NCI-H146 treated with DMSO at 0.1 percent for 48 hours (cell line): ENCODE data around the gene TTF2.

Experiments
- DNase-seq: peaks from one replicate; lab custom pipeline; 2025; ENCODE audit not compliant: unreplicated experiment; lab: John Stamatoyannopoulos, UW

The TTF2 gene

DNA sequence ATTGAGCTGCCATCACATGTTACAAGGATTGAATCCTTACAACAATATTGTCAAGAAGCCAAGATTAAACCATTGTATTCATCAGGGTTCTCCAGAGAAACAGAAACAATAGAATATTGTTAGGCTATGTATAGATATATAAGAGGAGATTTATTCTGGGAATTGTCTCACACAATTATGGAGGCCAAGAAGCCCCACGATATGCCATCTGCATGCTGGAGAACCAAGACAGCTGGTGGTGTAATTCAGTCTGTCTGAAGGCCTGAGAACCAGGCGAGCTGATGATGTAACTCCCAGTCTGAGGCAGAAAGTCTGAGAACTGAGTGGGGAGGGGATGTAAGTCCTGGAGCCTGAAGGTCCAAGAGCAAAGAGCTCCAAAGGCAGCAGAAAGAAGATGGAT lies 14.5 kb upstream of the TTF2 start:
- no peak for DNase-seq

DNA sequence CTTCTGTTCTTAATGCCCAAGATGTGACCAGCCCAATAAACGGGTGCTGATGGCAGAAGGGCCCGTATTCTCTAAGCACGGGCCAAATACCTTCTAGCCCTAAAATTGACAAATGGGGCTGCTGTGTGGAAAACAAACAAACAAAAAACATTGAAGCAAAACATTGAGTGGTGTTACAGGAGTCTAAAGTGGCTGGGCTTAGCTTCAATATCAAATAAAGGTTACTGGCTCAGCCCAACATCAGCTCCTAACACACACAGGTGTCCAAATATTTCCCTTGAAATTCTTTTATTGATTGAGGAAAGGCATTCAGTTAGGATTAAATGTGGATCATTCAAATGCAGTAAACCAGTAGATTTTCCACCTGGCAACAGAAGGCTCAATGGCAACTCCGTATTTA lies 13.3 kb upstream of the TTF2 start:
- no peak for DNase-seq

DNA sequence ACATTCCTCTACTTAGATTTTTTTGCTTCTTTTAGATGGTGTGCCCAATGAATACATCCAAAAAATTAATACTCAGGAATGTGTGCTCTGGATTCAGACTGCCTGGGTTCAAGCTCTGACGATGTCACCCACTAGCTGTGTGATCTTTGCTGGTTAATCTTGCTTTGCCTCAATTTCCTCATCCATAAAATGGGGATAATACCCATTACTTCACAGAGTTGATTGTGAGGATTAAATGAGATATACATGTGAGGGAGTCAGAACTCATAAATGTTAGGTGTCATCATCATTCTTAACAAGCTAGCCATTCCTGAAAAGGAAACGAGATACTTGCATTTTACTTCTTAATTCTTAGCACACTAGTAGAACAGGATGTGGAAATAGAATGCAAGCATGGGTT lies 12.9 kb upstream of the TTF2 start:
- no peak for DNase-seq

DNA sequence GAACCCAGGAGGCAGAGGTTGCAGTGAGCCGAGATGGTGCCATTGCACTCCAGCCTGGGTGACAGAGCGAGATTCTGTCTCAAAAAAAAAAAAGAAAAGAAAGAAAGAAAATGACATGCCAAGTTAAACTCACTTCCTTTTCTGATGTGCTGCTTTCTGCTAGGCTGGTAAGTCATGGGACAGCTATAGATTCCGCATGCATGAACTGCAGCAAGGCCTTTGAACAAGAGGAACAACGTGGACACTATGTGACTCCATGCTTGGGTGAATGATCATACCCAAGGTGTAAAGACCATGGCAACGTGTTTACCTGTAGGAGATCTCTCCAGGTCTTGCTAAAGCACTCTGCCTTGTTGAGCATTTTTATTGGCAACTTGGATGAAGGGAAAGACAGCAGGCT lies 10.3 kb upstream of the TTF2 start:
- DNase-seq = no peak

DNA sequence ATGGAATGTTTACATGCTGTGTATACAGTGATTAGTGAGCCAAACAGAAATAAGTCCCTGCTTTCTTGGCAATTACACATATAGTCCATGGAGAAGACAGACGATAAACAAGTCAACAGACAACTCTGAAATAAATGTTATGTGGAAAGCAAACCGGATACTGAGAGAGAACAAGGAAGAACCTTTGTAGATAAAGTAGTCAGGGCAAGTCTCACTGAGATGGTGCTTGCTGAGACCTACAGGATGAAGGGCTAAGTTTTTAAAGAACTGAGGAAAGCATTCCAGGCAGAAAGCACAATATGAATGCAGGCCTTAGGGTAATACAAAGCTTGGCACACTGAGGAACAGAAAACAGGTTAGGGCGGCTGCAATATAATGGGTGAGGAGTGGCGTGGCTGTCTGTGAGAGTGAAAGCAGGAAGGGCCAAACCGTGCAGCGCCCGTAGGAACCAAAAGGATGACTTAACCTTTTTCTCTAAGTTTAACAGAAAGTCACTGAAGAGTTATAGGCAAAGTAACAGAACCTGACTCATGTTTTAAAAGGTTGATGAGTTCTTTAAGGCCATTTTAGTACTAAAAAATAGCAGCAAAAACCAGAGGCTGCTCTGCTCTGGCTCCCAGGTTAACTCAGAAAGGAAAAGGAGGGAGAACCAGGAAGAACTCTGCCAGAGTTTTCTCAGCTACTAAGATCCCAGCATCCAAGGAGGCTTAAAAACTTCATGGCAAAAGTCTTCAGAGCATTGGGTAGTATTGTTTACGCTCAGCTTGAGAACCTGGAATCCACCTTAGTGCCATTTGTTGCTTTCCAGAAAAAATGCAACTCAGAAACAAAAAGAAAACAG lies 8.7 kb upstream of the TTF2 start:
- no peak for DNase-seq

DNA sequence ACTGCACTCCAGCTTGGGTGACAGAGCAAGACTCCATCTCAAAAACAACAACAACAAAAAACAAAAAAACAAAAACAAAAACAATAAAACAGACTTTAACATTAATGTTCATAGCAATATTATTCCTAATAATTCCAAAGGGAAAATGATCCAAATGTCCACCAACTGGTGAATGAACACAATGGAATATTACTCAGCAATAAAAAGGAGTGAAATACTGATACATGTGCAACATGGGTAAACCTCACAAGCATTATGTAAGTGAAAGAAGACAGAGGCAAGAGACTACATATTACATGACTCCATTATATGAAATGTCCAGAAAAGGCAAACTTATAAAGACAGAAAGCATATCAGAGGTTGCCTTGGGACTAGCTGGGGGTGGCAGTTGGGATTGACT lies 6.1 kb upstream of the TTF2 start:
- no peak for DNase-seq

DNA sequence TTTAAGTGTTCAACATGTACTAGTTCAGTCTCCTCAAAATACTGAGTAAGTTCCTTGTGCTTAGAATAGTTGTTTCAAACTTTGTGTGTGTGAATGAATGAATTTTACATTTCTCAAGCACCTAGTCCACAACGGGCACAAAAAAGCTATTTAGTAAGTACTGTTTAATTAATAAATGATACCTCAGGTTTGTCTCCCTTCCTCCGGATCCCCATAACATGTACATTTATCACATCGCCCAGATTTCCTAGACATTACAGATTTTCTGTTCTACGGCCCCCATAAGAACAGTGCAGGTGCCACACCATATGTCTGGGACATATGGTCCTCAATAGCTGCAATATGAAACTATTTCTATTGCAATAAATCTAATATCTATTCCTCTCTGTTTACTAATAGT lies 1.3 kb upstream of the TTF2 start:
- no peak for DNase-seq

DNA sequence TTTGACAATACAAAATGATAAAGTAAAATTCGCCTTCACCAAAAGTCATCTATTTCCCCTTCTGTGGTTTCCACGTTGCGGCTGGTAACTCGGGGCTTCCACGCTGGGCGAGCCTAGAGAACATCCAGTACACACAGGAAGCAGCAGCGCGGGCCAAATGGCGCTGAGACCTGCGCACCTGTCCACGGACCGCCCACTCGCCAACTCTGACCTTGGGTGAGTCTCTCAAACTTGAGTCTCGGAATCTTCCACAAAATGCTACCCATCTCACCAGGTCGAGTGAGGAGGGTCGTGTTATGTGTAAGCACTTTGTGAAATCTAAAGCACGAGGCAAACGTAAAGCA lies 820 bp upstream of the TTF2 start:
- DNase-seq = peak; percentile 62

DNA sequence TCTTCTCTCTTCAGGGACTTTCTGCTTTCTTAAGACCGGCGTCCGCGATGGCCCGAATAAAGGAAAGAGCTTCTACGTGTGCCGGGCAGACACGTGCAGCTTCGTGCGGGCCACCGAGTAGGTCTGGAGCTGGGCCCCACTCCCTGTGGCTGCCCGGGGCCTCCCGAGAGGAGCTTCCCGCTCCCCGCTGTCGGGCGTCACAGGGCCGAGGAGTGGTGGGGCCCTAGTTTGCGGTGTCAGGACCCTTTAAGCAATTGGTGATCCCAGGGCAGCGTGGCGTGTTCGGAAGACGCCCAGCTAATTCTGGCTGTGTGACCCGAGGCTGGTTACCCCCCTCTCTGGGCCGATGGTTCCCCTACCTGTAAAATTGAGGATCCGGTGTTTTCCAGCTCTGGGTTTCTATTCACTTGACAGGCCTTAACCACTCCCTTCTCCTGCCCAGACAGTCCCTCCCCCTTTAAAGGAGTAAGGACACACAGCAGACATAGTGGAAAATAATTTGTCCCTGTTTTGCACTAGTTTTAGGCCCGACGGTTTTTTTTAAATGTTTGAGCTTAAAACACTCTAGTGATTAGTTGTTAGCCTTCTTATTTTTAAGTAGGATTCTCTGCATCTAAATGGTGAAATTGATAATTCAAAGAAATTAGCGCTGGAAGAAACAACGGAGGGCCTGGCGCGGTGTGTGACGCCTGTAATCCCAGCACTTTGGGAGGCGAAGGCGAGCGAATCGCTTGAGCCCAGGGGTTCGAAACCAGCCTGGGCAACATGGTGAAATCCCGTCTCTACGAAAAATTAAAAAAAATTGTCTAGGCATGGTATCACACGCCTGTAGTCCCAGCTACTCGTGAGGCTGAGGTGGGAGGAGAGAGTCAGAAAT lies 553 bp downstream of the TTF2 start:
- no peak for DNase-seq

DNA sequence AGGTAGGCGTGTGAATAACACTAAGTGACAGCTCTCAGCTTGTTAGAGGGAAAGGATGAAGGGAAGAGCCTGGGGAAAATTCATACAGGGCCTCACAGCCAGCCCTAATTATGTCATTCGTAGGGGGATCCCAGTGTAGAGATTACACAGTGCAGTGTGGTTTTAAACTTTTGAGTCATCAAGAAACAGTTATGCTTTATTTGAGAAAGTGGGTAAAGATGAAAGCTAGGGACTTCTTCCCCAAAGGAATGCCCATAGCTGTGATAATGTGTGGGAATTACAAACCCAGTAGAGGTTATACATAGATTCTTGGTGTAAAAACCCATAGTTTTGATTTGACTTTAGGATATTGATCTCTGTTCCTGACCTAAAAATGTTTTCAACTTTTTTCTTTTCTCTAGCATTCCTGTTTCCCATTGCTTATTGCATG lies 1.9 kb downstream of the TTF2 start:
- DNase-seq = no peak

DNA sequence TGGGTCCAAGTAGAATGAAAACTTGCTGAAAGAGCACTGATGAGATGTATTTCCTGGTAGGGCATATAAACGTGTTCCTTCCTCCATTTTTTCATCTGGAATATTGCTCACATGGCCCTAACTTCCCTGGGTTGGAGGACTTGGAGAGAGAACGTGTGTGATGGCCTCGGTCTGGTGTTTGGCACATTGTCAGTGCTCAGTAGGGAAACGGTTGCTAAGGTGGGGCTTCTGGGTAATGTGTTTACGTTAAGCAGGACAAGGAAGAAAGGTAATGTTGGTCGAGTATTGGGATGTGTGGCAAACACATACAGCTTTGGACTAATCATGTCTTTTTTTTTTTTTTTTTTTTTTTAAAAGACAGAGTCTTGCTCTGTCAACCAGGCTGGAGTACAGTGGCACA lies 6.2 kb downstream of the TTF2 start:
- DNase-seq = no peak

DNA sequence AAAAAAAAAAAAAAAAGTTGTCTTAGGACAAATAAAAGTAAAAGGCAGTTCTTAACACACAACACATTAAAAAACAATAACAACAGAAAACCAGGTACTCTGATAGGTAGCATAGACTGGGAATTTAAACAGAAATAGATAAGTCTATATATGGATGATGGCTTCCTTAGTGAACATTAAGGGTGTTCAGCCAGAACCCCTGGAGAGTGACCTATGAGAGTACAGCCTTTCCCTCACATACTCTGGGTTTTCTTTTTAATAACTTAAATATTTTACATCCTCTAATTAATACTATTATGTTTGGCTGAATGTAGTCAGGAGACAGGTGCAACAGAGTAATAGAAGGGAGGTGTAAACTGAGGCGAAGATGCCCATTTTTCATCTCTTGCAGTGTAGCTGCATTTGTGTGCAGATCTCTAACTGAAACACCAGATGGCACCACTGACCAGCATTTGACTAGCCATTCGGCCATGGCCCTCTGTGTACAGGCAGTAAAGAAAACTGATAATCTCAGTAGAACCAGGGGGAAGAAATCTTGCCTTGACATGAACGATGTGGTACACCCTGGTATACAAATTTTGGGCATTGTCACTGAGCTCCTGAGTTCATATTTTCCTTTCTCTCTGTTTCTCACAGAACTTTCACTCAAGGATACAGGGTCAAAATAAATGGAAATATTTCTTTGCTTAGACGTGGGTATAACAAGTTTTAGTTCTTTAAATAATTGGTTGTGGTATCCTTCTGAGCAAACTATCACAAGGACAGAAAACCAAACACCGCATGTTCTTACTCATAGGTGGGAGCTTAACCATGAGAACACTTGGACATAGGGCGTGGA lies 7.6 kb downstream of the TTF2 start:
- peak; percentile 10 for DNase-seq

DNA sequence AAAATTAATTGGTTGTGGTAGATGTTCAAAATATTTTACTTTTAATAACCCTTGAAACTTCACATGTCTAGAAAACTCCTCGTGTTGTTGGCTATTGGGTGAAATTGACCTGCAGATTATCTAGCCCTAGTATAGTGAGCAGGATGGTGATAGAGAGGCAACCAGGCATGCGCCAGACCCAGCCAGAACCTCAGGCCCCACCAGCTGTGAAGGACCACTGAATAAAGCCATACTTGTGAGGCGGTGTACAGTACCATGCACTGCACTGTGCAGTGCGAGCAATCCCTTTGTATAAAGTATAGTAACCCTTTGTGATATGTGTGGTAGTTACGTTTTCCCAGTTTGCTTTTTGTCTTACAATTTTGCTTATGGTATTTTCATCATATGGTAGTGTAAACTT lies 8.5 kb downstream of the TTF2 start:
- DNase-seq = no peak

DNA sequence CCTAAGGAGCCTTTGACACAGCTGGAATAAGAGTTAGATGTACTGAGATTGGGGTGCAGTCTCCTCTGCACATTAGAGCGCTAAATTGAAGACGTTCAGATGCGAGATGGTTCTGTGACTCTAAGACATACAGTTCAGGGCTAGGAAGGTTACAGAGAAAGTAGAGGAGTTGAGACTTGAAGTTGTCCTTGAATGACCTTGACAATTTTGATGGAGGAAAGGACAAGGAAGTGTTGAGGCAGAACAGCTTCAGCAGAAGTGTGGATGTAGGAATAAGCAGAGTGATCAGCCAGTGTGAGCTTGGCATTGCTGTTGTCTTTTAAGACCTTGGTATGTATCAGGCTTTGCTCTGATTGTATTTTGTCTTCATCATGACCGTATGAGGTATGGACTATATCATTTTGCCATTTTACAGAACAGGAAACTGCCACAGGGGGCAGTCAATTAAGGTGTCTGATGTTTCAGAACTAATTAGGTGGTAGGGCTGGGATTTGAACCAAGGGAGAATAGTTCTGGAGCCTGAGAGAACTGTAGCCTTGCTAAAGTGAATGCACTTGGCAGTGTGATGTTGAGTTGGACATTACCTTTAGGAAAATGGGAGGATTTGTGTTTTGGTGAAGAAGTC lies 9.2 kb downstream of the TTF2 start:
- no peak for DNase-seq

DNA sequence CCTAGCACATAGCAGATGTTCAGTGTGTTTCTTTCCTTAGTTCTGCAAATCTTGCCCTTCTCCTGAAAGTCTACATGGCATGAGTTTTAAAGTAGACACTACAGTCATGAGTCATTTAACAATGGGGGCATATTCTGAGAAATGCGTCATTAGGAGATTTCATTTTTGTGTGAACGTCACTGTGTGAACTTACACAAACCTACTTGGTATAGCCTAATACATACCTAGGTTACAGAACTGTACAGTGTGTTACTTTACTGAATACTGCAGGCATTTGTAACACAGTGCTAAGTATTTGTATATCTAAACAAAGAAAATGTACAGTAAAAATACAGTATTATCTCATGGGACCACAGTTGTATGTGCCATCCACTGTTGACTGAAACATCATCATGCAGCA lies 10.0 kb downstream of the TTF2 start:
- no peak for DNase-seq

DNA sequence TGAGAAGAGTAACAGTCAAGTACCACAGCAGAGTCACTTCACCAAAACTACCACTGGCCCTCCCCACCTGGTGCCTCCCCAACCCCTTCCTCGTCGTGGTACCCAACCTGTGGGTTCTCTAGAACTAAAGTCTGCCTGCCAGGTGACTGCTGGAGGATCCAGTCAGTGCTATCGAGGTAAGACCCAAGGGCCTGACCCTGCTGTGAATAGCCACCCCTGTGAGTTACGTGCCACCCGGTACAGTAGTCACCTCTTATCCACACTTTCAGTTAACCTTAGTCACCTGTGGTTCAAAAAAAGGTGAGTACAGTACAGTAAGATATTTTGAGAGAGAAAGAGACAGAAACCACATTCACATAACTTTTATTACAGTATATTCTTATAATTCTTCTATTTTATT lies 16.5 kb downstream of the TTF2 start:
- no peak for DNase-seq

DNA sequence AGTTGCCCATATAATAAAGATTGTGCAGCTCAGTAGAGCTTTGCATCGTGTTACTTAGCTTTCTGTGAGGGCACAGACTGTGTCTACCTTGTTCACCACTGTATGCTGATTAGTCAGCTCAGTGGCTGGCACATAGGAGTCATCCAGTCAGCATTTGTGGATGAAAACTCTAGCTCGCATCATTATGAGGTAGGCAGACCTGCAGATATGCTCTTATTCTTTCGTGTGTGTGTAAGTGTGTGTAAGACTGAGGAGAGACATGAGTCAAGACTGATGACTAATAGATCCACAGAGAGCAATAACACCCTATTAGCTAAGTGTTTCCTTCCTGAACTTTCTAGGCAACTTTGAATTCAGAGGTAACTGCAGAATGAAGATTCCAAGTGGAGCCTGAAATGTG lies 17.1 kb downstream of the TTF2 start:
- no peak for DNase-seq

DNA sequence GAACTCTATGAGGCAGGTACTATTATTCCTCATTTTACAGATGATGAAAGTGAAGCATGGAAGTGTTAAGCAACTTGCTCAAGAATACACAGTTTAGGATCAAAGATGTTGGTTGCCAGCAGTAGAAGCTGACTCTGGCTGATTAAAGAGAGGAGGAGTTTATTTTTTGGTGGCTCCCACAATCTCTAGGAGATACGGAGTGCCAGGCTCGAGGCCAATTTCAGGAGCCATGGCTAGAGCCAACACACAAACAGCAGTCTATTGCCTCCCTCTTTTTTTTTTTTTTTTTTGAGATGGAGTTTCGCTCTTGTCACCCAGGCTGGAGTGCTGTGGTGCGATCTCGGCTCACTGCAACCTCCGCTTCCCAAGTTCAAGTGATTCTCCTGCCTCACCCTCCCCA lies 19.6 kb downstream of the TTF2 start:
- no peak for DNase-seq

DNA sequence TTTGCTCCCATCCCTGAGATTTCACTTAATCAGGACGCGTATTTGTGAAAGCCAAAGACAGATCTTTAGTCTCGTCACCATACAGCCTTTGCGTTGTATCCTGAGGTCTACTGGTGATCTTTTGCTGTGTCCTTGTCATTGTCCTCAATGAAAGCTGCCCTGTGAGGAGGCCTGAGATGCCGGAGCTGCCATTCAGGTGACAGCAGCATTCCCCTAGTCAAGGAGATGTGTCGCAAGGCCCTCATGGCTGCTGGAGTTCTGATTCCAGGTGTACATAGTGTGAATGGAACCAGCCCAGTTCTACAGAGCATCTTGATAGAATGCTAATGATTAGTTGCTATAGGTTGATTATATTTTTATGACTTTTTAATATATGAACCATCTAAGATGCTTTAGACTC lies 24.1 kb downstream of the TTF2 start:
- DNase-seq = no peak

DNA sequence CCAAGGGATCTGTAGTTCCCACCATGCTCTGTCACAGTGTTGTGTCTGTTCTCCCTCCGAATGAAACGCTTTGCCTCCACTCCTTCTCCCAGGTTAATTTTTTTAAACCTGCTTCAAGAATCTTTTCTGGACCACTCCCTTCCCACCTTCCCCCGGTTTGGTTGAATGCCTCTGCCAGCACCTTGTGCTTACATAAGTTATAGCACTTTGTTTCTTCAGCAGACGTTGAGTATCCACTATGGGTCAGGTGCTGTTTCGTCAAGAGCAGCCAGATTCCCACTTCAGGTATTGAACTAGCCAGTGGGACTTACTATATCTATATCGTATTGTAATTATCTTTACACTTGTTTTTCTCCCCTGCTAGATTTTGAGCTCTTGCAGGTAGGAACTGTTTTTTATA lies 27.6 kb downstream of the TTF2 start:
- DNase-seq = no peak

DNA sequence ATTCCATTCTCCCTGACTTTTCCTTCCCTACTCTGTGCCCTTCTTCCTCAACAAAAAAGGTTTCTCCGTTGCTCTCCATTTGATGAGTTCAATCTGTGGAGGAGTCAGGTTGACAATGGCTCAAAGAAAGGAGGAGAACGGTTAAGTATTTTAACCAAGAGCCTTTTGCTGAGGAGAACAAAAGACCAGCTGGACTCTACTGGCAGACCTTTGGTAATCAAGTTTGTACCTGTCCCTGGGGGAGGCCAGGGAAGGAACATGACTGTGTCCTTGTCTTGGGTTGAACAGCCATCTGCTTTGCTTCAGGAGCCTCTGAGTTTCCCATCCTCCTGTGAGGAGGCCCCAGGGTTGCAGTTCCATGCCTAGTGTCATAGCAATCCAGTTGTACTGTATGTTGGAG lies 29.9 kb downstream of the TTF2 start:
- DNase-seq = no peak
